DMS 273 treated with DMSO at 0.1 percent for 48 hours (cell line): ENCODE data around the gene INCA1.

ENCODE experiments used
- DNase-seq: peaks from one replicate; lab custom pipeline; 2025; lab: John Stamatoyannopoulos, UW

Gene INCA1

GRCh38 chr17:4970273-4970672 lies 27.0 kb downstream of the INCA1 start:
- DNase-seq = no peak

GRCh38 chr17:4969551-4970173 lies 27.7 kb downstream of the INCA1 start:
- DNase-seq = no peak

GRCh38 chr17:4969047-4969550 lies 28.2 kb downstream of the INCA1 start:
- DNase-seq = no peak

- no peak for DNase-seq
These were observed 28.8 kb downstream of the INCA1 start for GRCh38 chr17:4968486-4969046.

GRCh38 chr17:4967539-4968485 lies 29.5 kb downstream of the INCA1 start, which contains the start of gene SPAG7:
TSS of gene SPAG7 (minus strand) at chr17:4967817. CDS start at chr17:4967804, 13 bp downstream.
- DNase-seq = peak; percentile 80

GRCh38 chr17:4966844-4967538 lies 30.3 kb downstream of the INCA1 start:
- peak; percentile 99 for DNase-seq

GRCh38 chr17:4965311-4965986 lies 31.9 kb downstream of the INCA1 start:
- DNase-seq = no peak

- no peak for DNase-seq
These were observed 36.9 kb downstream of the INCA1 start for GRCh38 chr17:4960279-4960922.

GRCh38 chr17:4959261-4959965 lies 37.9 kb downstream of the INCA1 start:
- no peak for DNase-seq

- no peak for DNase-seq
These were observed 39.2 kb downstream of the INCA1 start for GRCh38 chr17:4958102-4958501.

GRCh38 chr17:4956493-4957061 lies 40.7 kb downstream of the INCA1 start:
- DNase-seq = no peak

- no peak for DNase-seq
These were observed 42.2 kb downstream of the INCA1 start for GRCh38 chr17:4955091-4955490.

- no peak for DNase-seq
These were observed 43.8 kb downstream of the INCA1 start for GRCh38 chr17:4953451-4953961.

GRCh38 chr17:4951486-4951885 lies 45.8 kb downstream of the INCA1 start:
- DNase-seq = no peak

GRCh38 chr17:4950746-4951204 lies 46.5 kb downstream of the INCA1 start, which contains the start of gene ENO3:
TSS of gene ENO3 (plus strand) at chr17:4951119. CDS start at chr17:4951830, 711 bp downstream.
- DNase-seq = no peak

GRCh38 chr17:4950075-4950745 lies 47.1 kb downstream of the INCA1 start:
- no peak for DNase-seq

GRCh38 chr17:4949321-4950074 lies 47.8 kb downstream of the INCA1 start:
- DNase-seq = peak; percentile 54

- peak; percentile 58 for DNase-seq
These were observed 48.4 kb downstream of the INCA1 start for GRCh38 chr17:4948931-4949320.
